CD4-positive, alpha-beta T cell treated with Interleukin-4 for 4 hours (primary cell): ENCODE measurements around the gene HMG20B.

Experiments
- DNase-seq: peaks from one replicate; pipeline ENCODE4 v3.0.0-alpha.2; 2020

HMG20B gene

GRCh38 chr19:3608079-3608641 lies 35.4 kb downstream of the HMG20B start:
- DNase-seq: no peak

GRCh38 chr19:3608750-3609322 lies 36.1 kb downstream of the HMG20B start:
- no peak for DNase-seq

GRCh38 chr19:3609779-3610719 lies 37.3 kb downstream of the HMG20B start:
- DNase-seq: no peak

- no peak for DNase-seq
These were observed 38.3 kb downstream of the HMG20B start for GRCh38 chr19:3610745-3611717.

- no peak for DNase-seq
These were observed 39.1 kb downstream of the HMG20B start for GRCh38 chr19:3611841-3612240.

GRCh38 chr19:3612330-3612729 lies 39.6 kb downstream of the HMG20B start:
- no peak for DNase-seq

GRCh38 chr19:3612901-3613741 lies 40.4 kb downstream of the HMG20B start:
- DNase-seq: no peak

- DNase-seq: no peak
These were observed 41.3 kb downstream of the HMG20B start for GRCh38 chr19:3613818-3614661.

GRCh38 chr19:3614858-3615505 lies 42.2 kb downstream of the HMG20B start:
- no peak for DNase-seq

- no peak for DNase-seq
These were observed 42.9 kb downstream of the HMG20B start for GRCh38 chr19:3615524-3616135.

- no peak for DNase-seq
These were observed 44.7 kb downstream of the HMG20B start for GRCh38 chr19:3617463-3617862.

GRCh38 chr19:3618144-3618810 lies 45.5 kb downstream of the HMG20B start:
- DNase-seq: peak; percentile 12

GRCh38 chr19:3618811-3619630 lies 46.3 kb downstream of the HMG20B start:
- DNase-seq: no peak

- DNase-seq: no peak
These were observed 46.9 kb downstream of the HMG20B start for GRCh38 chr19:3619631-3620012.

- no peak for DNase-seq
These were observed 47.5 kb downstream of the HMG20B start for GRCh38 chr19:3620145-3620816.

- DNase-seq: no peak
These were observed 48.2 kb downstream of the HMG20B start for GRCh38 chr19:3620817-3621547.

- DNase-seq: no peak
These were observed 48.9 kb downstream of the HMG20B start for GRCh38 chr19:3621689-3622088.
